Spleen (tissue), 11 donors: Measurements from ENCODE around the gene PPP1R37. TPM values are rescaled to one million over a fixed set of nuclear protein-coding genes. Genes with fewer than 3 reads are reported as not detected.

Experiments
- DNase-seq: peaks from one replicate; pipeline ENCODE4 v3.0.0-alpha.2; 2020
- H3K27ac ChIP-seq, 8 donors: fragments of 200-600 bp; sonication (generic) in 7 of 8; 1 replicate in 4 of 8; 2 replicates in 4 of 8; pipeline versions ENCODE4 v1.5.0 to v1.8.0; 2016 to 2021; ENCODE audit warnings: inconsistent platforms in 4 of 8, mild to moderate bottlenecking in 4 of 8, moderate library complexity in 1 of 8
- H3K27me3 ChIP-seq, 7 donors: fragments of 200-600 bp; sonication (generic) in 6 of 7; replicated peaks in 1 of 7; 1 replicate in 4 of 7; 2 replicates in 3 of 7; pipeline versions ENCODE4 v1.5.0 to v1.8.0; 2016 to 2021; ENCODE audit warnings: inconsistent platforms in 3 of 7, mild to moderate bottlenecking in 1 of 7
- H3K36me3 ChIP-seq, 6 donors: fragments of 200-600 bp; sonication (generic) in 5 of 6; 1 replicate in 4 of 6; 2 replicates in 2 of 6; pipeline versions ENCODE4 v1.5.0 to v1.8.0; 2016 to 2021; ENCODE audit warnings: inconsistent platforms in 2 of 6
- H3K4me1 ChIP-seq, 6 donors: fragments of 200-600 bp; sonication (generic) in 5 of 6; 1 replicate in 3 of 6; 2 replicates in 3 of 6; pipeline versions ENCODE4 v1.5.0 to v1.8.0; 2016 to 2021; ENCODE audit warnings: inconsistent platforms in 3 of 6
- H3K4me3 ChIP-seq, 8 donors: fragments of 200-600 bp; sonication (generic) in 7 of 8; 1 replicate in 4 of 8; 2 replicates in 4 of 8; pipeline versions ENCODE4 v1.5.0 to v1.8.0; 2016 to 2021; ENCODE audit warnings: inconsistent platforms in 4 of 8, mild to moderate bottlenecking in 4 of 8, moderate library complexity in 2 of 8
- H3K9me3 ChIP-seq, 8 donors: fragments of 200-600 bp; sonication (generic) in 7 of 8; 1 replicate in 4 of 8; 2 replicates in 4 of 8; pipeline versions ENCODE4 v1.5.0 to v1.8.0; 2016 to 2021; ENCODE audit warnings: inconsistent platforms in 4 of 8
- POLR2A ChIP-seq, 3 donors: fragments of 450-650 bp; IDR thresholded peaks; one replicate each; pipeline ENCODE4 v1.5.1; 2017; ENCODE audit warnings: antibody characterized with exemption in 3 of 3, mild to moderate bottlenecking in 1 of 3
- POLR2AphosphoS5 ChIP-seq, 3 donors: sonication (generic); formaldehyde crosslinking; IDR thresholded peaks; one replicate each; pipeline ENCODE4 v1.5.1; 2017; ENCODE audit warnings: antibody characterized with exemption in 3 of 3
- WGBS, 5 donors: extraction: QIAGEN DNeasy Blood & Tissue Kit in 3 of 5; methylation state at CpG; one replicate each; pipeline versions ENCODE4 v1.1.5 to v1.1.7; 2013 to 2018; 5-methylcytosine and 5-hydroxymethylcytosine counted together
- intact Hi-C: fragments of 100-400 bp; cut with DNase I; formaldehyde crosslinking; loops from one replicate; pipeline ENCODE4 v1.15.0; 2023; ENCODE audit warnings: low total_unique reads
- polyA plus RNA-seq, 3 donors: library from polyadenylated mRNA; stranded (reverse); fragments of 200-250 nt; gene quantifications; one replicate each; pipeline ENCODE4 v1.2.1, GENCODE V29; 2013
- total RNA-seq, 7 donors: library from RNA; depleted of rRNA in 3 of 7; stranded (reverse); fragments of >200 nt in 3 of 7; fragmentation: NEBNext Ultra II Directional in 4 of 7; extraction: Animal tissue kit (Norgen Biotek cat#: 25700) in 4 of 7; gene quantifications; one replicate each; pipeline versions ENCODE4 v1.1.0 to v1.2.1, GENCODE V29; 2016 to 2021
- TF ChIP-seq, protein P1 (sequence below), 11 experiments: fragments of 200-600 bp in 7 of 11; fragments of 450-650 bp in 4 of 11; sonication (generic) in 4 of 11; IDR thresholded peaks in 8 of 11; conservative IDR thresholded peaks in 3 of 11; 1 replicate in 7 of 11; 2 replicates in 4 of 11; pipeline versions ENCODE4 v1.4.0 to v1.8.0; 2016 to 2021; ENCODE audit warnings: antibody characterized with exemption in 11 of 11, inconsistent platforms in 4 of 11, mild to moderate bottlenecking in 1 of 11
- donor health status: healthy with polysubstance abuse.
- donor health status: DM: no; HTN: no; CAD: no; lungs with moderate emphysema.
- donor health status: DM: no; HTN: no; CAD: no.
- donor health status: Bipolar disorder and iron deficiency.
- donor health status: healthy.
- donor health status: DM: no; HTN: no; CAD: no.
- donor health status: DM: yes; HTN: yes; CAD: no.

Gene PPP1R37
- total and polyA plus RNA-seq, 10 donors = 14.3 to 36.7 (median 20.0) TPM

DNA sequence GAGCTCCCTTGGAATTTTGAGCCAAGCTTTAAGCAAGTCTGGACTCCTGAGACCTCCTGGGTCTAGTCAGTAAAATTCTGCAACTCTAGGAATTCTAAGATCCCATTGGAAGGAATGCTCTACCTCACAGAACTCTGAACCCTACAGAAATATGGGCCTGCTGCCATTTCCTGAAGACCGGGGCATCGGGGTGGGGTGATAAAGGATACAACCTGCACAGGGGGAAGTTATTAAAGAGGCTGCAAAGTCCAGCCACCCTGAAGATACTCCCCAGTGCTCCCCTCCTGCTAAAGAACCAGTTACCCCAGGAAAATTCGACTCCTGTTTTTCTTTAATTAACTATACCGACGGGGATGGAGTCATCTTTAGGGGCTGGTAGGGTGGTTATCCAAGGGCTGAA, 2.4 kb upstream of the PPP1R37 start:
- DNase-seq = no peak
- peak overlapping the region in 2 of 8 donors; percentile 87 to 88 for H3K27ac ChIP-seq
- peaks cover 21 to 89% (median 51%) of the 10 kb centered on the region in 6 donors for H3K4me1 ChIP-seq
- H3K27me3 ChIP-seq = no peaks in the 10 kb centered on the region
- no peaks in the 10 kb centered on the region for H3K9me3 ChIP-seq
- H3K36me3 ChIP-seq = peaks cover 0 to 48% (median 10%) of the 10 kb centered on the region in 6 donors
- WGBS, 5 donors = 63 to 85% (median 76%) methylated on average over 5 of the region's 5 CpGs
- intact Hi-C loops = no loop called here
- TF ChIP-seq, protein P1, sequence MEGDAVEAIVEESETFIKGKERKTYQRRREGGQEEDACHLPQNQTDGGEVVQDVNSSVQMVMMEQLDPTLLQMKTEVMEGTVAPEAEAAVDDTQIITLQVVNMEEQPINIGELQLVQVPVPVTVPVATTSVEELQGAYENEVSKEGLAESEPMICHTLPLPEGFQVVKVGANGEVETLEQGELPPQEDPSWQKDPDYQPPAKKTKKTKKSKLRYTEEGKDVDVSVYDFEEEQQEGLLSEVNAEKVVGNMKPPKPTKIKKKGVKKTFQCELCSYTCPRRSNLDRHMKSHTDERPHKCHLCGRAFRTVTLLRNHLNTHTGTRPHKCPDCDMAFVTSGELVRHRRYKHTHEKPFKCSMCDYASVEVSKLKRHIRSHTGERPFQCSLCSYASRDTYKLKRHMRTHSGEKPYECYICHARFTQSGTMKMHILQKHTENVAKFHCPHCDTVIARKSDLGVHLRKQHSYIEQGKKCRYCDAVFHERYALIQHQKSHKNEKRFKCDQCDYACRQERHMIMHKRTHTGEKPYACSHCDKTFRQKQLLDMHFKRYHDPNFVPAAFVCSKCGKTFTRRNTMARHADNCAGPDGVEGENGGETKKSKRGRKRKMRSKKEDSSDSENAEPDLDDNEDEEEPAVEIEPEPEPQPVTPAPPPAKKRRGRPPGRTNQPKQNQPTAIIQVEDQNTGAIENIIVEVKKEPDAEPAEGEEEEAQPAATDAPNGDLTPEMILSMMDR (IDR thresholded peaks at IDR 0.05 in 8 of 11, conservative IDR thresholded peaks at IDR 0.05 in 3 of 11) = no peak
- no peak for TF ChIP-seq POLR2AphosphoS5 (IDR thresholded peaks at IDR 0.05)
- peak overlapping the region in 5 of 8 donors; percentile 77 to 100 (median 84) for H3K4me3 ChIP-seq

DNA sequence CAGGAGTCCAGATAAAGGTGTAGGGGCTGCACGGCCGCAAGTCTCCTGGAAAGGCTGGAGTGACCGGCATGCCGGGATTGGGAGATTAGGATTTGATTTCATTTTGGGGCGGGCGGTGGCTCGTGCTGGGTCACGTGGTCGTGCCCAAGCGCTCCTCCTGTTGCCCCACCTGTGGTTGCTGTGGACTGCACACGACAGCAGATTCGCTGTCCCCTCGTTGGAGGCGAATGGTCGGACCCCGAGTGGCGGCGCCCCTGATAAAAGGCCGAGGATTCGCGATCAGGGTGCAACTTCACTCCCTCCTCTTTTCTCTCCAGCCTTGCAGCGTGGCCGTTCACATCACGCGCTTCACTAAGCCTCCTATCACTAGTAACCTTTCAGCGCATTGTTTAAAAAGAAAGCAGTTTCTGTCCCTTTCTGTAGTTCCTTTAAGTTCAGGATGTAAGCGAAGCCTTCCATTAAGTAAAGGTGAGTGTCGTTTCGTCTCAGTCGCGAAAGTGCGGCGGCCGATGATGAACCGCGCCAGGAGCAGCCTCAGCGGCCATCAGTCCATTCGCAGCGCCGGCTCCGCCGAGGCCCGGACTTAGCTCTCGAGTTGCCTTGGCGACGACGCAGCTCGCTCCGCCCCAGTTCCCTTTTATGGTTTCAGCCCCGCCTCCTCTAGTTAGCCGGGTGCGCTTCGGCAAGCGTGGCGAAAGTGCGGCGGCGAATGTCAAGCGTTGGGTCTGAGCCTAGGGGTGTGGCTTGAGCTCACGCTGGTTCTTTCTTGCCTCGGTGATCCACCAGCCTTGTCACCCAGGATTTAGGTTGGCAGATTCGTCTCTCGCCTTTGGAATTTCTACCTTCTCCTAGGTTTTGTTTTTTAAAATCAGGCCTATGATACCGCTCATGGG, 1.7 kb upstream of the PPP1R37 start:
- WGBS, 5 donors = 24 to 32% (median 26%) methylated on average over 63 to 64 of the region's 64 CpGs
- H3K27ac ChIP-seq = peak overlapping the region; percentile 85 to 92 (median 88)
- peak; percentile 99 for DNase-seq
- peaks cover 0 to 45% (median 10%) of the 10 kb centered on the region in 6 donors for H3K36me3 ChIP-seq
- no peaks in the 10 kb centered on the region for H3K27me3 ChIP-seq
- no peaks in the 10 kb centered on the region for H3K9me3 ChIP-seq
- TF ChIP-seq POLR2A (IDR thresholded peaks at IDR 0.05) (no peak), POLR2AphosphoS5 (IDR thresholded peaks at IDR 0.05) (peak; percentile 92 to 94 (median 94))
- TF ChIP-seq, protein P1 (IDR thresholded peaks at IDR 0.05 in 8 of 11, conservative IDR thresholded peaks at IDR 0.05 in 3 of 11) = peak in 3 of 11 experiments; percentile 16 to 37 (median 21)
- intact Hi-C loops = no loop called here
- peaks cover 21 to 93% (median 57%) of the 10 kb centered on the region in 6 donors for H3K4me1 ChIP-seq
- peak overlapping the region; percentile 75 to 100 (median 90) for H3K4me3 ChIP-seq

DNA sequence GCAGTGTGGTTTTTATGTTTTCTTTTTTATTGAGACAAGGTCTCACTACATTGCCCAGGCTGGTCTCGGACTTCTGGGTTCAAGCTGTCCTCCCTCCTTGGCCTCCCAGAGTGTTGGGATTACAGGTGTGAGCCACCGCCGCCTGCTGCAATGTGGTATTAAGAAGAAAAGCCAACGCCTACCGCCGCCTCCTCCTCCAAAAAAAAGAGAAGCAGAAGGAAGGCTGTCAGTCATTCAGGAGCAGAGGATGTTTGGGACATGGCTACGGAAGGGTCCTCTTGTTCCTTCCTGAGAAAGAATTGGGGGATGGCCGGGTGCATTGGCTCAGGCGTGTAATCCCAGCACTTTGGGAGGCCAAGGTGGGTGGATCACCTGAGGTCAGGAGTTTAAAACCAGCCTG, 1.2 kb downstream of the PPP1R37 start:
- TF ChIP-seq, protein P1 (IDR thresholded peaks at IDR 0.05 in 8 of 11, conservative IDR thresholded peaks at IDR 0.05 in 3 of 11) = no peak
- TF ChIP-seq POLR2AphosphoS5 (IDR thresholded peaks at IDR 0.05) (no peak), POLR2A (IDR thresholded peaks at IDR 0.05) (no peak)
- WGBS, 5 donors = 56 to 70% (median 57%) methylated on average over 9 of the region's 9 CpGs
- Histone ChIP-seq H3K4me1 (peaks cover 17 to 93% (median 63%) of the 10 kb centered on the region in 6 donors), H3K36me3 (peaks cover 0 to 21% (median 10%) of the 10 kb centered on the region in 6 donors), H3K27me3 (no peaks in the 10 kb centered on the region), H3K4me3 (peak overlapping the region; percentile 75 to 100 (median 90)), H3K27ac (no peak overlapping the region), H3K9me3 (no peaks in the 10 kb centered on the region)
- intact Hi-C loops = no loop called here
- DNase-seq = no peak

DNA sequence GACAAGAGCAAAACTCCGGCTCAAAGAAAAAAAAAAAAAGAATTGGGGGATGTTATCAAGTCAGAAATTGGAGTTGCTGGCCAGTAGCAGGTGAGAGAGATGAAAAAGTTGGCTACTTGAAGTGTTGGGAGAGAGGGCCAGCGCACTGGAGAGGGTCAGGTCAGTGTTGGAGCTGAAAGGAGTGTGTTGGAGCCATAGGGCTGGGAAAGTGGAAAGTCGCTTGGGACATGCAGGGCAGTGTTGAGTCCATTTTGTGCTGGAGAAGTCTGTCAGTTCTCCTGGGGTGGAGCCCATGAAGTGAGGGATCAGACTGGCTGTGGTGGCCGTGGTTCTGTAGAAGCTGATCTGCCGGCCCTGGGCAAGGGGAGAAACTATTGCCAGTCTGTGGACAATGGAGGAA, 1.7 kb downstream of the PPP1R37 start:
- peak overlapping the region in 2 of 8 donors; percentile 77 to 100 for H3K4me3 ChIP-seq
- DNase-seq = no peak
- intact Hi-C loops = no loop called here
- H3K36me3 ChIP-seq = peaks cover 0 to 22% (median 10%) of the 10 kb centered on the region in 6 donors
- TF ChIP-seq POLR2A (IDR thresholded peaks at IDR 0.05) (no peak), POLR2AphosphoS5 (IDR thresholded peaks at IDR 0.05) (no peak)
- TF ChIP-seq, protein P1 (IDR thresholded peaks at IDR 0.05 in 8 of 11, conservative IDR thresholded peaks at IDR 0.05 in 3 of 11) = no peak
- H3K27me3 ChIP-seq = no peaks in the 10 kb centered on the region
- no peak overlapping the region for H3K27ac ChIP-seq
- peaks cover 17 to 93% (median 68%) of the 10 kb centered on the region in 6 donors for H3K4me1 ChIP-seq
- 81 to 91% (median 85%) methylated on average over 5 of the region's 5 CpGs for WGBS, 5 donors
- no peaks in the 10 kb centered on the region for H3K9me3 ChIP-seq
